A673 (cell line): ENCODE data around the gene KCNMA1. TPM values are rescaled to one million over a fixed set of nuclear protein-coding genes. Genes with fewer than 3 reads are reported as not detected.

Source experiments
- BruUV-seq: library from RNA; stranded (reverse); fragments of 400-500 nt; replicated peaks from 2 replicates; lab custom pipeline; 2021; lab: Mats Ljungman, UMichigan
- CTCF ChIA-PET: fragments of 300-600 bp; sonication (Branson Sonifier 250); formaldehyde crosslinking; loops from one replicate; lab custom pipeline; 2022; ENCODE audit warnings: antibody characterized with exemption; lab: Charles Lee
- POLR2A ChIA-PET: fragments of 300-600 bp; sonication (Branson Sonifier 250); formaldehyde crosslinking; loops from one replicate; lab custom pipeline; 2022; ENCODE audit warnings: antibody characterized with exemption; ENCODE audit not compliant: low non-redundant PET; lab: Charles Lee
- DNase-seq: peaks from one replicate; pipeline ENCODE4 v3.0.0-alpha.2; 2015; ENCODE audit warnings: low spot score
- H3K27ac ChIP-seq: fragments of 200-600 bp; sonication (generic); 2 replicates; pipeline ENCODE4 v1.5.1; 2016; ENCODE audit warnings: mixed run types, low read depth, mild to moderate bottlenecking, mixed read lengths, antibody characterized with exemption, low read length; ENCODE audit not compliant: poor library complexity, severe bottlenecking
- H3K27me3 ChIP-seq: fragments of 200-600 bp; sonication (generic); replicated peaks from 2 replicates; pipeline ENCODE4 v1.6.1; 2017; ENCODE audit warnings: mixed run types, low read depth, mild to moderate bottlenecking, mixed read lengths, antibody characterized with exemption, low read length; ENCODE audit not compliant: insufficient read depth, poor library complexity
- H3K36me3 ChIP-seq: fragments of 200-600 bp; sonication (generic); 2 replicates; pipeline ENCODE4 v1.6.1; 2016; ENCODE audit warnings: mixed run types, mild to moderate bottlenecking, mixed read lengths, antibody characterized with exemption, low read length; ENCODE audit not compliant: insufficient read depth, poor library complexity, severe bottlenecking
- H3K4me1 ChIP-seq: fragments of 200-600 bp; sonication (generic); 2 replicates; pipeline ENCODE4 v1.6.1; 2017; ENCODE audit warnings: mixed run types, mild to moderate bottlenecking, mixed read lengths, antibody characterized with exemption, low read length; ENCODE audit not compliant: insufficient read depth, poor library complexity, severe bottlenecking
- H3K4me3 ChIP-seq: fragments of 200-600 bp; sonication (generic); 2 replicates; pipeline ENCODE4 v1.5.1; 2016; ENCODE audit warnings: low read depth, mixed run types, mild to moderate bottlenecking, mixed read lengths, low read length; ENCODE audit not compliant: poor library complexity, severe bottlenecking
- H3K9me3 ChIP-seq: fragments of 200-600 bp; sonication (generic); 2 replicates; pipeline ENCODE4 v1.6.1; 2016; ENCODE audit warnings: mixed run types, low read depth, mild to moderate bottlenecking, mixed read lengths, antibody characterized with exemption, low read length; ENCODE audit not compliant: poor library complexity, severe bottlenecking
- CTCF ChIP-seq: fragments of 300-800, 200-600 bp; sonication (generic); conservative IDR thresholded peaks from 2 replicates; pipeline ENCODE4 v1.5.1; 2017; ENCODE audit warnings: low read depth, mild to moderate bottlenecking, antibody characterized with exemption, low read length, moderate library complexity, mixed read lengths
- EZH2 ChIP-seq: fragments of 200-600 bp; sonication (generic); IDR thresholded peaks from 2 replicates; pipeline ENCODE4 v1.6.1; 2017; ENCODE audit warnings: borderline replicate concordance, low read depth, mild to moderate bottlenecking, mixed read lengths, antibody characterized with exemption, low read length; ENCODE audit not compliant: poor library complexity, severe bottlenecking
- intact Hi-C: fragments of 100-400 bp; cut with micrococcal nuclease; formaldehyde crosslinking; loops from one replicate; pipeline ENCODE4 v1.10.0; 2022; ENCODE audit not compliant: unreplicated experiment
- total RNA-seq: library from RNA; stranded (reverse); gene quantifications from 2 replicates; pipeline ENCODE4 v1.2.3, GENCODE V29; 2021

KCNMA1 gene
- total RNA-seq, 1 experiment from 2014 or later = 0.84 TPM

GRCh38 chr10:77236029-77236428, 401.6 kb downstream of the KCNMA1 start:
- Histone ChIP-seq H3K27me3 (no peaks in the 10 kb centered on the region), H3K4me1 (no peaks in the 10 kb centered on the region), H3K9me3 (no peaks in the 10 kb centered on the region), H3K36me3 (no peaks in the 10 kb centered on the region), H3K4me3 (no peak overlapping the region), H3K27ac (no peak overlapping the region)
- ChIA-PET CTCF (no interaction called here), POLR2A (no interaction called here)
- no peak for TF ChIP-seq EZH2
- TF ChIP-seq CTCF = no peak
- no TSS peak for BruUV-seq
- intact Hi-C loops = no loop called here
- DNase-seq = no peak

- no peak overlapping the region for H3K27ac ChIP-seq
- CTCF ChIA-PET = no interaction called here
- no peaks in the 10 kb centered on the region for H3K9me3 ChIP-seq
- TF ChIP-seq EZH2 (no peak), CTCF (no peak)
- POLR2A ChIA-PET = no interaction called here
- H3K4me1 ChIP-seq = no peaks in the 10 kb centered on the region
- no peaks in the 10 kb centered on the region for H3K36me3 ChIP-seq
- DNase-seq = no peak
- no peaks in the 10 kb centered on the region for H3K27me3 ChIP-seq
- BruUV-seq = no TSS peak
- intact Hi-C loops = no loop called here
- H3K4me3 ChIP-seq = no peak overlapping the region
These were observed 403.0 kb downstream of the KCNMA1 start for GRCh38 chr10:77234599-77234998.

- no peaks in the 10 kb centered on the region for H3K27me3 ChIP-seq
- no TSS peak for BruUV-seq
- H3K27ac ChIP-seq = no peak overlapping the region
- no peaks in the 10 kb centered on the region for H3K36me3 ChIP-seq
- no peak for TF ChIP-seq EZH2
- TF ChIP-seq CTCF = no peak
- H3K4me3 ChIP-seq = no peak overlapping the region
- ChIA-PET CTCF (no interaction called here), POLR2A (no interaction called here)
- intact Hi-C loops = no loop called here
- H3K9me3 ChIP-seq = no peaks in the 10 kb centered on the region
- no peaks in the 10 kb centered on the region for H3K4me1 ChIP-seq
- DNase-seq = no peak
These were observed 404.1 kb downstream of the KCNMA1 start for GRCh38 chr10:77233466-77233865.
